Panc1 (cell line): ENCODE results near the gene ZNF420. TPM values are rescaled to one million over a fixed set of nuclear protein-coding genes. Genes with fewer than 3 reads are reported as not detected.

Experiments
- ATAC-seq: fragments of 200-7000 bp; cut with Tn5 transposase; 2 replicates; pipeline ENCODE4 v1.9.1; 2020; ENCODE audit warnings: mild to moderate bottlenecking, moderate library complexity
- Bru-seq: library from RNA; stranded (reverse); fragments of 400-500 nt; gene quantifications from one replicate; lab custom pipeline; 2021; lab: Mats Ljungman, UMichigan
- BruChase-seq, 2 experiments: library from RNA; stranded (reverse); fragments of 400-500 nt; gene quantifications; one replicate each; lab custom pipeline; 2021; lab: Mats Ljungman, UMichigan
- BruUV-seq: library from RNA; stranded (reverse); fragments of 400-500 nt; replicated peaks from 2 replicates; lab custom pipeline; 2021; lab: Mats Ljungman, UMichigan
- CTCF ChIA-PET: fragments of 300-600 bp; sonication (Branson Sonifier 250); formaldehyde crosslinking; loops from one replicate; lab custom pipeline; 2022; ENCODE audit warnings: antibody characterized with exemption; lab: Charles Lee
- POLR2A ChIA-PET: fragments of 300-600 bp; sonication (Branson Sonifier 250); formaldehyde crosslinking; loops from one replicate; lab custom pipeline; 2022; ENCODE audit warnings: antibody characterized with exemption; lab: Charles Lee
- DNase-seq: peaks from one replicate; pipeline ENCODE4 v3.0.0-alpha.2; 2010; ENCODE audit warnings: low read depth, low spot score
- H3K27ac ChIP-seq: 2 replicates; pipeline ENCODE4 v1.5.1; 2011; ENCODE audit warnings: mild to moderate bottlenecking, low read length, inconsistent platforms
- H3K27me3 ChIP-seq: fragments of 200-500 bp; sonication (Bioruptor generic); 2 replicates; pipeline ENCODE4 v1.6.0; 2014; ENCODE audit warnings: low read length, inconsistent platforms; ENCODE audit not compliant: control insufficient read depth, insufficient read depth
- H3K36me3 ChIP-seq: fragments of 200-500 bp; sonication (Bioruptor generic); 2 replicates; pipeline ENCODE4 v1.5.1; 2014; ENCODE audit warnings: inconsistent platforms, mild to moderate bottlenecking, low read length, moderate library complexity; ENCODE audit not compliant: control insufficient read depth, insufficient read depth
- H3K4me1 ChIP-seq: 2 replicates; pipeline ENCODE4 v1.5.1; 2011; ENCODE audit warnings: inconsistent platforms, mild to moderate bottlenecking, low read length, moderate library complexity; ENCODE audit not compliant: control insufficient read depth, insufficient read depth
- H3K4me3 ChIP-seq, 2 experiments: 2 replicates each; pipeline ENCODE4 v1.5.1; 2011 to 2012; ENCODE audit warnings: low read depth in 2 of 2, low read length in 2 of 2, mild to moderate bottlenecking in 2 of 2, inconsistent platforms in 1 of 2, moderate library complexity in 1 of 2
- H3K9me3 ChIP-seq: fragments of 200-500 bp; sonication (Bioruptor generic); 2 replicates; pipeline ENCODE4 v1.5.1; 2014; ENCODE audit warnings: low read depth, mild to moderate bottlenecking, inconsistent platforms, low read length, moderate library complexity; ENCODE audit not compliant: control insufficient read depth, insufficient read depth
- CTCF ChIP-seq: fragments of 450-650 bp; IDR thresholded peaks from 2 replicates; pipeline ENCODE4 v1.5.1; 2017; ENCODE audit warnings: mild to moderate bottlenecking
- POLR2AphosphoS5 ChIP-seq: IDR thresholded peaks from 2 replicates; pipeline ENCODE4 v1.6.1; 2012; ENCODE audit warnings: mild to moderate bottlenecking, low read depth, low read length, moderate library complexity
- SIN3A ChIP-seq: IDR thresholded peaks from 2 replicates; pipeline ENCODE4 v1.6.1; 2012; ENCODE audit warnings: low read depth, mild to moderate bottlenecking, low read length, moderate library complexity, borderline replicate concordance; ENCODE audit not compliant: insufficient read depth
- TCF7L2 ChIP-seq: IDR thresholded peaks from 2 replicates; pipeline ENCODE4 v1.6.1; 2011; ENCODE audit warnings: mild to moderate bottlenecking, low read depth, low read length, inconsistent platforms
- in situ Hi-C: cut with HindIII; loops from 2 replicates; pipeline ENCODE4 v1.10.0; 2016; ENCODE audit warnings: low sequenced_read_pairs, low pct_unique_long_range_greater_than_20kb
- intact Hi-C: fragments of 100-400 bp; cut with micrococcal nuclease; formaldehyde crosslinking; loops from one replicate; pipeline ENCODE4 v1.10.0; 2022; ENCODE audit not compliant: unreplicated experiment
- long read RNA-seq: library from polyadenylated mRNA; unstranded; transcript quantifications from one replicate; pipeline ENCODE4 v2.0.0, GENCODE V29; 2021; ENCODE audit not compliant: unreplicated experiment
- polyA plus RNA-seq: library from polyadenylated mRNA; unstranded; fragments of >200 nt; gene quantifications from one replicate; pipeline ENCODE4 v1.2.1, GENCODE V29; 2012; ENCODE audit warnings: missing spikeins; ENCODE audit not compliant: insufficient read length
- total RNA-seq: library from RNA; stranded (reverse); gene quantifications from one replicate; pipeline ENCODE4 v1.2.1, GENCODE V29; 2021; ENCODE audit not compliant: unreplicated experiment
- TF ChIP-seq, protein P1 (sequence below), 2 experiments: IDR thresholded peaks; 2 replicates each; pipeline ENCODE4 v1.6.1; 2011 to 2012; ENCODE audit warnings: low read depth in 2 of 2, control low read depth in 1 of 2, low read length in 1 of 2, mild to moderate bottlenecking in 1 of 2, moderate library complexity in 1 of 2; ENCODE audit not compliant: insufficient read depth in 1 of 2

Gene ZNF420
- total RNA-seq (13.7 TPM), Bru-seq, nascent RNA (percentile 69 among the genes with signal in this experiment), BruChase-seq, experiment 1, labeled RNA remaining after a 2-hour chase (percentile 64 among the genes with signal in this experiment), BruChase-seq, experiment 2, labeled RNA remaining after a 6-hour chase (percentile 56 among the genes with signal in this experiment)
- 7.9 TPM for polyA plus RNA-seq
- long read RNA-seq, transcript ZNF420-202 (5 exons, 3,535 nt) = major isoform, 19 of 32 reads
- long read RNA-seq, partial matches to known transcripts = 1 of 32 reads
- long read RNA-seq, other reads (novel, unspliced or antisense) = 12 of 32 reads

GRCh38 chr19:37077934-37078716 lies at the start of gene ZNF420:
Gene ZNF420 (plus strand): TSS chr19:37078433. CDS start chr19:37089119, 10,686 bp downstream.
- ATAC-seq (peak; percentile 99), DNase-seq (peak; percentile 81)
- ChIA-PET CTCF (no interaction called here), POLR2A (interaction anchor here (0.5 kb wide), 2 partner anchors 94 to 421 kb away, joined by 3 to 4 read pairs; no protein-coding TSS in a partner anchor)
- TF ChIP-seq CTCF (no peak), TCF7L2 (no peak), POLR2AphosphoS5 (peak; percentile 88), SIN3A (peak; percentile 76)
- TF ChIP-seq, protein P1, sequence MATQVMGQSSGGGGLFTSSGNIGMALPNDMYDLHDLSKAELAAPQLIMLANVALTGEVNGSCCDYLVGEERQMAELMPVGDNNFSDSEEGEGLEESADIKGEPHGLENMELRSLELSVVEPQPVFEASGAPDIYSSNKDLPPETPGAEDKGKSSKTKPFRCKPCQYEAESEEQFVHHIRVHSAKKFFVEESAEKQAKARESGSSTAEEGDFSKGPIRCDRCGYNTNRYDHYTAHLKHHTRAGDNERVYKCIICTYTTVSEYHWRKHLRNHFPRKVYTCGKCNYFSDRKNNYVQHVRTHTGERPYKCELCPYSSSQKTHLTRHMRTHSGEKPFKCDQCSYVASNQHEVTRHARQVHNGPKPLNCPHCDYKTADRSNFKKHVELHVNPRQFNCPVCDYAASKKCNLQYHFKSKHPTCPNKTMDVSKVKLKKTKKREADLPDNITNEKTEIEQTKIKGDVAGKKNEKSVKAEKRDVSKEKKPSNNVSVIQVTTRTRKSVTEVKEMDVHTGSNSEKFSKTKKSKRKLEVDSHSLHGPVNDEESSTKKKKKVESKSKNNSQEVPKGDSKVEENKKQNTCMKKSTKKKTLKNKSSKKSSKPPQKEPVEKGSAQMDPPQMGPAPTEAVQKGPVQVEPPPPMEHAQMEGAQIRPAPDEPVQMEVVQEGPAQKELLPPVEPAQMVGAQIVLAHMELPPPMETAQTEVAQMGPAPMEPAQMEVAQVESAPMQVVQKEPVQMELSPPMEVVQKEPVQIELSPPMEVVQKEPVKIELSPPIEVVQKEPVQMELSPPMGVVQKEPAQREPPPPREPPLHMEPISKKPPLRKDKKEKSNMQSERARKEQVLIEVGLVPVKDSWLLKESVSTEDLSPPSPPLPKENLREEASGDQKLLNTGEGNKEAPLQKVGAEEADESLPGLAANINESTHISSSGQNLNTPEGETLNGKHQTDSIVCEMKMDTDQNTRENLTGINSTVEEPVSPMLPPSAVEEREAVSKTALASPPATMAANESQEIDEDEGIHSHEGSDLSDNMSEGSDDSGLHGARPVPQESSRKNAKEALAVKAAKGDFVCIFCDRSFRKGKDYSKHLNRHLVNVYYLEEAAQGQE (IDR thresholded peaks at IDR 0.05; ENCODE audit: insufficient read depth in 1 of 2, low read depth in 2 of 2, low read length in 1 of 2) = 0 out of 4 replicates have a peak, but pooled peaks of 1 of the 2 experiments have one; percentile 3
- Histone ChIP-seq H3K27me3 (no peaks in the 10 kb centered on the region), H3K4me3 (peak within 1 kb of the TSS; percentile 62 to 98), H3K9me3 (peaks cover 21% of the 10 kb centered on the region), H3K36me3 (no peaks in the 10 kb centered on the region), H3K27ac (peak within 1 kb of the TSS; percentile 79), H3K4me1 (peaks cover 5% of the 10 kb centered on the region; the same call in 1 of the 2 replicates)
- in situ Hi-C loops (no loop called here), intact Hi-C loops (no loop called here)
- BruUV-seq = no TSS peak

DNA sequence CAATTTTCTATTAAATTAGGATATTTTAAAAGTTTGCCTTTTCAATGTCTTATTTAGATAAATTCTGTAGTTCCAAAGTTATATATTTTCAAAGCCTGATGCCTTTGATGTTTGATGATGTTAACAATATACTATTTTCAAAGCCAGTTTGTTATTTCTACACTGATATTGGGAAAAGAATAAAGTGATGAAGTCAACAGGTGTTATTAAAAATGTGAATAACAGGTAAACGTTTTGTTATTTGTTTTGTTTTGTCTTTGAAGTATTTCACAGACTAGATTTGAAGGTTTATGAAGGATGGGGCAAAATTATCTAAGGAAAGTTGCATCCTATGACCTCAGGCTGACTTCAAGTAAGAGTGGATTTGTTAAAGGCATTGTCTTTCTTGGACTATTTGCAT lies 33.1 kb upstream of the ZNF420 start:
- BruUV-seq = no TSS peak
- in situ Hi-C loops (no loop called here), intact Hi-C loops (no loop called here)
- H3K4me3 ChIP-seq = no peak overlapping the region
- no peaks in the 10 kb centered on the region; the same call in 1 of the 2 replicates for H3K9me3 ChIP-seq
- ChIA-PET POLR2A (no interaction called here), CTCF (no interaction called here)
- no peaks in the 10 kb centered on the region for H3K36me3 ChIP-seq
- ATAC-seq (no peak), DNase-seq (no peak)
- no peak for TF ChIP-seq CTCF
- TF ChIP-seq TCF7L2 = no peak
- TF ChIP-seq POLR2AphosphoS5 = no peak
- no peak overlapping the region for H3K27ac ChIP-seq
- H3K27me3 ChIP-seq = no peaks in the 10 kb centered on the region
- no peaks in the 10 kb centered on the region for H3K4me1 ChIP-seq
